ENCODE measurements around the gene CD274. TPM values are rescaled to one million over a fixed set of nuclear protein-coding genes. Genes with fewer than 3 reads are reported as not detected.

The CD274 gene
- total and polyA plus RNA-seq, 10 of the 15 experiments (the other 5 are each of a cell fraction or from before 2014, with no cell fraction given): 9.4 to 128 (median 24.6) TPM

GRCh38 chr9:5438301-5439162, 11.8 kb upstream of the CD274 start:
- Histone ChIP-seq H2AFZ (ENCODE audit: control insufficient read depth, low read depth, low read length) (peak overlapping the region; percentile 72), H3K4me3 (peak overlapping the region; percentile 86), H3K9ac (ENCODE audit: control insufficient read depth, insufficient read depth, low read length) (peak overlapping the region; percentile 94), H3K27ac (ENCODE audit: control insufficient read depth, insufficient read depth) (peak overlapping the region; percentile 96), H3K79me2 (ENCODE audit: control insufficient read depth, insufficient read depth, low read length) (peaks cover 14% of the 10 kb centered on the region), H4K20me1 (ENCODE audit: control insufficient read depth, insufficient read depth) (no peaks in the 10 kb centered on the region), H3K4me2 (ENCODE audit: control insufficient read depth, insufficient read depth) (peak overlapping the region; percentile 100), H3K9me3 (replicated peaks; ENCODE audit: control insufficient read depth, insufficient read depth, low read length) (no peaks in the 10 kb centered on the region; the same call in 1 of the 3 replicates), H3K27me3 (replicated peaks in 1 of 2; ENCODE audit: control insufficient read depth in 2 of 2, insufficient read depth in 2 of 2, low read length in 1 of 2) (no peaks in the 10 kb centered on the region), H3K36me3 (ENCODE audit: control insufficient read depth in 2 of 2, insufficient read depth in 2 of 2, low read length in 1 of 2) (peaks cover 0 to 4% of the 10 kb centered on the region in 2 experiments; a peak in 3 of 4 replicates), H3K4me1 (ENCODE audit: control insufficient read depth, insufficient read depth, low read length) (peaks cover 7% of the 10 kb centered on the region)
- in situ Hi-C loops (cut with MboI) (no loop called here), intact Hi-C loops (cut with micrococcal nuclease; ENCODE audit: unreplicated experiment) (loop anchor here (1.0 to 5.0 kb wide), 5 partner anchors 10 to 696 kb away; partner anchors contain the start of gene AK3)
- SMC1A ChIA-PET (ENCODE audit: uncharacterized antibody, unreplicated experiment): interaction anchor here (0.7 to 9.7 kb wide), 33 partner anchors 10 to 676 kb away, joined by 3 to 187 read pairs (median 4); partner anchors contain the start of genes CD274 and PDCD1LG2
- ATAC-seq (peak; percentile 85), FAIRE-seq (peak; percentile 99), DNase-seq (ENCODE audit: low read depth, low spot score) (peak; percentile 89)
- CTCF ChIA-PET: interaction anchor here (0.6 to 8.4 kb wide), 17 partner anchors 9 to 679 kb away, joined by 3 to 124 read pairs (median 5); partner anchors contain the start of genes CD274 and JAK2
- POLR2A ChIA-PET: interaction anchor here (0.5 to 3.9 kb wide), 20 partner anchors 10 to 646 kb away, joined by 3 to 66 read pairs (median 6); partner anchors contain the start of genes CD274 and RCL1
- 1% methylated on average over 21 of the region's 21 CpGs for WGBS (ENCODE audit: insufficient coverage, insufficient replicate concordance, low lambda C conversion rate, missing lambda C conversion rate)
- RAD21 ChIA-PET (ENCODE audit: unreplicated experiment): interaction anchor here (0.5 to 8.7 kb wide), 33 partner anchors 10 to 701 kb away, joined by 3 to 130 read pairs (median 5); partner anchors contain the start of genes CD274, JAK2, PDCD1LG2 and RIC1
- TSS peak; percentile 96 for BruUV-seq (replicated peaks)
- TF ChIP-seq STAT3 (IDR thresholded peaks at IDR 0.05; ENCODE audit: low read depth, low read length) (no peak; the same call in 1 of the 2 replicates), MEF2B (IDR thresholded peaks at IDR 0.05; ENCODE audit: partially characterized antibody, poor library complexity, severe bottlenecking) (peak; percentile 67), MTA3 (IDR thresholded peaks at IDR 0.05; ENCODE audit: borderline replicate concordance, low read length) (peak; percentile 68; the same call in 1 of the 2 replicates), MEF2A (IDR thresholded peaks at IDR 0.05; ENCODE audit: insufficient read depth, low read depth, low read length) (0 out of 2 replicates have a peak, but pooled peaks have one; percentile 54), RBBP5 (conservative IDR thresholded peaks at IDR 0.05) (no peak), BHLHE40 (IDR thresholded peaks at IDR 0.05; ENCODE audit: borderline replicate concordance in 1 of 2, low read depth in 2 of 2, low read length in 1 of 2) (peak; percentile 38 to 56; a peak in 2 of 4 replicates), SPI1 (IDR thresholded peaks at IDR 0.05; ENCODE audit: borderline replicate concordance, insufficient read depth, low read depth, low read length) (no peak), POU2F2 (IDR thresholded peaks at IDR 0.05; ENCODE audit: borderline replicate concordance, low read depth, low read length) (peak; percentile 55; the same call in 1 of the 3 replicates), CHD2 (IDR thresholded peaks at IDR 0.05; ENCODE audit: borderline replicate concordance, low read depth, low read length) (peak; percentile 76; the same call in 1 of the 2 replicates), EGR1 (IDR thresholded peaks at IDR 0.05; ENCODE audit: borderline replicate concordance in 1 of 2, low read depth in 2 of 2, low read length in 2 of 2) (peak in 1 of 2 experiments; percentile 72; a peak in 2 of 3 replicates), RUNX3 (IDR thresholded peaks at IDR 0.05; ENCODE audit: low read length) (peak; percentile 89), DPF2 (IDR thresholded peaks at IDR 0.05) (peak; percentile 76), TAF1 (IDR thresholded peaks at IDR 0.05; ENCODE audit: borderline replicate concordance, low read depth, low read length) (peak; percentile 60; the same call in 1 of the 2 replicates), RELA (IDR thresholded peaks at IDR 0.05; ENCODE audit: borderline replicate concordance, partially characterized antibody) (peak; percentile 63), RAD21 (IDR thresholded peaks at IDR 0.05; ENCODE audit: insufficient read depth, low read depth, low read length) (0 out of 2 replicates have a peak, but pooled peaks have one; percentile 8), SMC3 (IDR thresholded peaks at IDR 0.05; ENCODE audit: borderline replicate concordance, low read length) (peak; percentile 40; the same call in 1 of the 2 replicates), PAX5 (IDR thresholded peaks at IDR 0.05; ENCODE audit: borderline replicate concordance, low read depth, low read length) (peak; percentile 99), ZNF24 (IDR thresholded peaks at IDR 0.05) (no peak), CBFB (IDR thresholded peaks at IDR 0.05; ENCODE audit: low read depth) (peak; percentile 53; the same call in 1 of the 2 replicates), EP300 (IDR thresholded peaks at IDR 0.05; ENCODE audit: borderline replicate concordance in 1 of 2, control insufficient read depth in 1 of 2, low read depth in 2 of 2, low read length in 2 of 2) (peak; percentile 78 to 84), MLLT1 (IDR thresholded peaks at IDR 0.05) (0 out of 2 replicates have a peak, but pooled peaks have one; percentile 49)

All from GM12878 (cell line).